HepG2 (cell line): Measurements from ENCODE around the gene ARHGAP22. TPM values are rescaled to one million over a fixed set of nuclear protein-coding genes. Genes with fewer than 3 reads are reported as not detected.

ENCODE experiments used
- CEBPG ChIP-seq: IDR thresholded peaks from 2 replicates; pipeline ENCODE4 v1.6.1; 2016
- DNMT3B ChIP-seq: conservative IDR thresholded peaks from 2 replicates; pipeline ENCODE4 v1.6.1; 2016; ENCODE audit warnings: missing biosample characterization, control low read depth
- EP300 ChIP-seq, 3 experiments: sonication (generic) in 1 of 3; formaldehyde crosslinking in 1 of 3; IDR thresholded peaks; 2 replicates each; pipeline versions ENCODE4 v1.5.1 to v1.6.1; 2011 to 2020; ENCODE audit warnings: low read depth in 2 of 3, low read length in 2 of 3, borderline replicate concordance in 1 of 3, improper control_type of control experiment in 1 of 3, mild to moderate bottlenecking in 1 of 3, missing genetic modification reagents in 1 of 3, moderate library complexity in 1 of 3
- GABPB1 ChIP-seq: IDR thresholded peaks from 2 replicates; pipeline ENCODE4 v1.6.1; 2016; ENCODE audit warnings: mild to moderate bottlenecking, missing genetic modification reagents, moderate library complexity, missing compliant biosample characterization
- GATAD2A ChIP-seq: IDR thresholded peaks from 2 replicates; pipeline ENCODE4 v1.6.1; 2016
- MED1 ChIP-seq: sonication (generic); formaldehyde crosslinking; IDR thresholded peaks from 2 replicates; pipeline ENCODE4 v1.4.0; 2020; ENCODE audit warnings: missing genetic modification reagents
- MEIS1 ChIP-seq: sonication (generic); formaldehyde crosslinking; IDR thresholded peaks from 2 replicates; pipeline ENCODE4 v1.9.0; 2021; ENCODE audit warnings: mild to moderate bottlenecking, missing genetic modification reagents, moderate library complexity, borderline replicate concordance
- NKX3-1 ChIP-seq: sonication (generic); formaldehyde crosslinking; IDR thresholded peaks from 2 replicates; pipeline ENCODE4 v1.5.0; 2020; ENCODE audit warnings: missing genetic modification reagents
- RARA ChIP-seq: IDR thresholded peaks from 2 replicates; pipeline ENCODE4 v1.6.1; 2016; ENCODE audit warnings: missing genetic modification reagents, missing compliant biosample characterization
- RORA ChIP-seq: sonication (generic); formaldehyde crosslinking; IDR thresholded peaks from 2 replicates; pipeline ENCODE4 v1.5.0; 2020; ENCODE audit warnings: mild to moderate bottlenecking, missing genetic modification reagents, moderate library complexity
- RXRA ChIP-seq: sonication (generic); formaldehyde crosslinking; IDR thresholded peaks from 2 replicates; pipeline ENCODE4 v1.5.1; 2020; ENCODE audit warnings: missing genetic modification reagents
- RXRB ChIP-seq: IDR thresholded peaks from 2 replicates; pipeline ENCODE4 v1.6.1; 2016; ENCODE audit warnings: borderline replicate concordance, missing genetic modification reagents, missing compliant biosample characterization
- SALL1 ChIP-seq: sonication (generic); formaldehyde crosslinking; IDR thresholded peaks from 2 replicates; pipeline ENCODE4 v1.8.0; 2022; ENCODE audit warnings: mild to moderate bottlenecking, missing genetic modification reagents
- ZC3H4 ChIP-seq: sonication (generic); formaldehyde crosslinking; IDR thresholded peaks from 2 replicates; pipeline ENCODE4 v1.4.0; 2020; ENCODE audit warnings: missing genetic modification reagents, borderline replicate concordance
- ZMYM4 ChIP-seq: sonication (generic); formaldehyde crosslinking; IDR thresholded peaks from 2 replicates; pipeline ENCODE4 v1.8.1; 2023; ENCODE audit warnings: mild to moderate bottlenecking, missing genetic modification reagents
- ZNF296 ChIP-seq: sonication (generic); formaldehyde crosslinking; conservative IDR thresholded peaks from 2 replicates; pipeline ENCODE4 v1.5.0; 2020; ENCODE audit warnings: mild to moderate bottlenecking, missing genetic modification reagents
- ZNF607 ChIP-seq: sonication (generic); formaldehyde crosslinking; IDR thresholded peaks from 2 replicates; pipeline ENCODE4 v1.5.1; 2020; ENCODE audit warnings: missing genetic modification reagents, mild to moderate bottlenecking, borderline replicate concordance
- ZNF616 ChIP-seq: sonication (generic); formaldehyde crosslinking; IDR thresholded peaks from 2 replicates; pipeline ENCODE4 v1.5.0; 2020; ENCODE audit warnings: low read depth, mild to moderate bottlenecking, missing genetic modification reagents
- ZSCAN9 ChIP-seq: IDR thresholded peaks from 2 replicates; pipeline ENCODE4 v1.6.1; 2016; ENCODE audit warnings: borderline replicate concordance
- polyA plus RNA-seq, 8 experiments: library from polyadenylated mRNA; depleted of rRNA in 3 of 8; stranded (reverse) in 7 of 8; unstranded in 1 of 8; fragments of >200 nt; fragmentation: Illumina TruSeq in 4 of 8; extraction: Trizol in 4 of 8; gene quantifications; 2 replicates each; pipeline versions ENCODE4 v1.2.1 to v1.2.3, GENCODE V29; 2011 to 2016; ENCODE audit warnings: low read depth in 4 of 8, missing spikeins in 1 of 8, mixed read lengths in 1 of 8; ENCODE audit not compliant: insufficient read depth in 1 of 8
- total RNA-seq, 5 experiments: library from RNA; depleted of rRNA; stranded (reverse); fragments of >200 nt; fragmentation: Illumina TruSeq; extraction: Trizol; gene quantifications; 2 replicates each; pipeline ENCODE4 v1.2.3, GENCODE V29; 2016; ENCODE audit warnings: low read depth in 1 of 5
- TF ChIP-seq, protein P1 (sequence below): sonication (generic); formaldehyde crosslinking; IDR thresholded peaks from 2 replicates; pipeline ENCODE4 v1.8.0; 2022; ENCODE audit warnings: low read depth, missing genetic modification reagents
- TF ChIP-seq, protein P2 (sequence below): sonication (generic); formaldehyde crosslinking; IDR thresholded peaks from 2 replicates; pipeline ENCODE4 v1.4.0; 2020; ENCODE audit warnings: missing genetic modification reagents
- TF ChIP-seq, protein P3 (sequence below): sonication (generic); formaldehyde crosslinking; IDR thresholded peaks from 2 replicates; pipeline ENCODE4 v1.5.0; 2020; ENCODE audit warnings: missing genetic modification reagents
- TF ChIP-seq, protein P4 (sequence below), 2 experiments: sonication (generic) in 1 of 2; formaldehyde crosslinking in 1 of 2; IDR thresholded peaks; 2 replicates each; pipeline versions ENCODE4 v1.5.1 to v1.6.1; 2011 to 2020; ENCODE audit warnings: borderline replicate concordance in 1 of 2, low read depth in 1 of 2, low read length in 1 of 2, mild to moderate bottlenecking in 1 of 2, missing genetic modification reagents in 1 of 2, moderate library complexity in 1 of 2

Gene ARHGAP22
- total and polyA plus RNA-seq, 2 of the 13 experiments (the other 11 are each of a cell fraction or from before 2014, with no cell fraction given) = 0.08 to 0.38 TPM

DNA sequence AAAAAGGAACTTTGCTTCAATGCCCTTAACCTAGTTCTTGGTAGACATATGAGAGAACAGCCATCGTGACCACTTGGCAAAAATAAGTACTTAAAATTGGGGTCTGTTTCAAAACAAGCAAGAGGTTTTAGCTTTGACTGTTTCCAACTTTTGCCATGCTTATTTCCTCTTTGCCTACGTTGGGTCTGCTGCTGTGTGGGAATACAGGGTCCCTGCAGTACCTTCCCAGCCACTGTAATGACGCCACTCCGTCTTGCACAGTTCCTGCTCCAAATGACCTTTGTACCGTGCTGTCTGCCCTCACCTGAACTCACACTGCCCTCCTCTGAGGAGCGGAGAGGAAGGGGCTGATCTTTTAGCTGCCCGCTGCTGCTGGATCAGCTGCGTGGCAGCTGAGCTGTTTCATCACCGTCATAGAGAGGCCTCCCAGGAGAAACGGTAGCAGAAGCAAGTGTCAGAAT lies 165.3 kb downstream of the ARHGAP22 start (continued):
- TF ChIP-seq, protein P1, sequence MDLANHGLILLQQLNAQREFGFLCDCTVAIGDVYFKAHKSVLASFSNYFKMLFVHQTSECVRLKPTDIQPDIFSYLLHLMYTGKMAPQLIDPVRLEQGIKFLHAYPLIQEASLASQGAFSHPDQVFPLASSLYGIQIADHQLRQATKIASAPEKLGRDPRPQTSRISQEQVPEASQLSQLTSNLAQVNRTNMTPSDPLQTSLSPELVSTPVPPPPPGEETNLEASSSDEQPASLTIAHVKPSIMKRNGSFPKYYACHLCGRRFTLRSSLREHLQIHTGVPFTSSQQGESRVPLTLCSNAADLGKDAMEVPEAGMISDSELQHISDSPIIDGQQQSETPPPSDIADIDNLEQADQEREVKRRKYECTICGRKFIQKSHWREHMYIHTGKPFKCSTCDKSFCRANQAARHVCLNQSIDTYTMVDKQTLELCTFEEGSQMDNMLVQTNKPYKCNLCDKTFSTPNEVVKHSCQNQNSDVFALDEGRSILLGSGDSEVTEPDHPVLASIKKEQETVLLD = no peak
- TF ChIP-seq RXRA (CRISPR knock-in tag) (peak; percentile 96), EP300 (IDR thresholded peaks at IDR 0.05; ENCODE audit: low read depth in 2 of 2, low read length in 2 of 2) (0 out of 4 replicates have a peak, but pooled peaks of 1 of the 2 experiments have one; percentile 7), EP300 (CRISPR knock-in tag; IDR thresholded peaks at IDR 0.05; ENCODE audit: borderline replicate concordance) (no peak), DNMT3B (CRISPR knock-in tag) (no peak), GABPB1 (CRISPR knock-in tag) (peak; percentile 36; the same call in 1 of the 2 replicates), GATAD2A (CRISPR knock-in tag) (peak; percentile 90), ZSCAN9 (CRISPR knock-in tag) (0 out of 2 replicates have a peak, but pooled peaks have one; percentile 20), ZNF607 (CRISPR knock-in tag) (no peak), NKX3-1 (CRISPR knock-in tag) (no peak), SALL1 (CRISPR knock-in tag) (peak; percentile 84), RARA (CRISPR knock-in tag) (peak; percentile 85), RXRB (CRISPR knock-in tag) (peak; percentile 96), RORA (CRISPR knock-in tag) (no peak), ZMYM4 (peak; percentile 55; the same call in 1 of the 2 replicates), MEIS1 (CRISPR knock-in tag) (no peak), MED1 (peak; percentile 68), ZNF296 (no peak), ZNF616 (no peak), ZC3H4 (no peak), CEBPG (CRISPR knock-in tag) (peak; percentile 56)
- TF ChIP-seq, protein P2, sequence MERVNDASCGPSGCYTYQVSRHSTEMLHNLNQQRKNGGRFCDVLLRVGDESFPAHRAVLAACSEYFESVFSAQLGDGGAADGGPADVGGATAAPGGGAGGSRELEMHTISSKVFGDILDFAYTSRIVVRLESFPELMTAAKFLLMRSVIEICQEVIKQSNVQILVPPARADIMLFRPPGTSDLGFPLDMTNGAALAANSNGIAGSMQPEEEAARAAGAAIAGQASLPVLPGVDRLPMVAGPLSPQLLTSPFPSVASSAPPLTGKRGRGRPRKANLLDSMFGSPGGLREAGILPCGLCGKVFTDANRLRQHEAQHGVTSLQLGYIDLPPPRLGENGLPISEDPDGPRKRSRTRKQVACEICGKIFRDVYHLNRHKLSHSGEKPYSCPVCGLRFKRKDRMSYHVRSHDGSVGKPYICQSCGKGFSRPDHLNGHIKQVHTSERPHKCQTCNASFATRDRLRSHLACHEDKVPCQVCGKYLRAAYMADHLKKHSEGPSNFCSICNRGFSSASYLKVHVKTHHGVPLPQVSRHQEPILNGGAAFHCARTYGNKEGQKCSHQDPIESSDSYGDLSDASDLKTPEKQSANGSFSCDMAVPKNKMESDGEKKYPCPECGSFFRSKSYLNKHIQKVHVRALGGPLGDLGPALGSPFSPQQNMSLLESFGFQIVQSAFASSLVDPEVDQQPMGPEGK (CRISPR knock-in tag) = peak; percentile 28; the same call in 1 of the 2 replicates
- TF ChIP-seq, protein P3, sequence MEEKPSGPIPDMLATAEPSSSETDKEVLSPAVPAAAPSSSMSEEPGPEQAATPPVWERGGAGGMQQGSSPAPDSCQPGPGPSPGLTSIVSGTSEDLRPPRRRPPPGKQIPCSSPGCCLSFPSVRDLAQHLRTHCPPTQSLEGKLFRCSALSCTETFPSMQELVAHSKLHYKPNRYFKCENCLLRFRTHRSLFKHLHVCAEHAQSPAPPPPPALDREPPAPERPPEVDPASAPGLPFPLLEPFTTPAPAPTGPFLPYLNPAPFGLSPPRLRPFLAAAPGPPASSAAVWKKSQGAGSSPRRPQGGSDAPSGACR = 0 out of 2 replicates have a peak, but pooled peaks have one; percentile 49
- TF ChIP-seq, protein P4, sequence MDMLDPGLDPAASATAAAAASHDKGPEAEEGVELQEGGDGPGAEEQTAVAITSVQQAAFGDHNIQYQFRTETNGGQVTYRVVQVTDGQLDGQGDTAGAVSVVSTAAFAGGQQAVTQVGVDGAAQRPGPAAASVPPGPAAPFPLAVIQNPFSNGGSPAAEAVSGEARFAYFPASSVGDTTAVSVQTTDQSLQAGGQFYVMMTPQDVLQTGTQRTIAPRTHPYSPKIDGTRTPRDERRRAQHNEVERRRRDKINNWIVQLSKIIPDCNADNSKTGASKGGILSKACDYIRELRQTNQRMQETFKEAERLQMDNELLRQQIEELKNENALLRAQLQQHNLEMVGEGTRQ (IDR thresholded peaks at IDR 0.05; ENCODE audit: low read depth, low read length) = no peak
- TF ChIP-seq, protein P4 (CRISPR knock-in tag; IDR thresholded peaks at IDR 0.05; ENCODE audit: borderline replicate concordance) = no peak
